GM12878 (cell line): ENCODE results near the gene MYL6B. TPM values are rescaled to one million over a fixed set of nuclear protein-coding genes. Genes with fewer than 3 reads are reported as not detected.

Source experiments
- ATAC-seq: fragments of 200-7000 bp; cut with Tn5 transposase; 3 replicates; pipeline ENCODE4 v1.9.1; 2020; ENCODE audit warnings: mild to moderate bottlenecking, moderate library complexity
- BruUV-seq: library from RNA; stranded (reverse); fragments of 400-500 nt; replicated peaks from 2 replicates; lab custom pipeline; 2021; lab: Mats Ljungman, UMichigan
- CTCF ChIA-PET: fragments of 300-600 bp; sonication (Branson Sonifier 250); formaldehyde crosslinking; extraction: SDS; loops from one replicate; lab custom pipeline; 2021; ENCODE audit warnings: inconsistent platforms; lab: Yijun Ruan, JAX
- POLR2A ChIA-PET: fragments of 350-600 bp; formaldehyde crosslinking; extraction: SDS; loops from one replicate; lab custom pipeline; 2021; ENCODE audit warnings: inconsistent platforms; lab: Charles Lee
- RAD21 ChIA-PET: fragments of 300-600 bp; sonication (Branson Sonifier 250); formaldehyde crosslinking; loops from one replicate; lab custom pipeline; 2023; ENCODE audit warnings: antibody characterized with exemption; ENCODE audit not compliant: unreplicated experiment; lab: Charles Lee
- SMC1A ChIA-PET: fragments of 300-600 bp; sonication (Branson Sonifier 250); formaldehyde crosslinking; loops from one replicate; lab custom pipeline; 2023; ENCODE audit not compliant: unreplicated experiment, uncharacterized antibody; lab: Charles Lee
- DNase-seq: peaks from one replicate; pipeline ENCODE4 v3.0.0-alpha.2; 2011; ENCODE audit warnings: low read depth, low spot score
- FAIRE-seq: peaks from 3 replicates; lab custom pipeline; 2011; peaks lifted over from hg19 to GRCh38; lab: Jason Lieb, UNC
- H2AFZ ChIP-seq: 2 replicates; pipeline ENCODE4 v1.6.0; 2011; ENCODE audit warnings: low read depth, low read length, control low read depth; ENCODE audit not compliant: control insufficient read depth
- H3K27ac ChIP-seq: 2 replicates; pipeline ENCODE4 v1.5.1; 2011; ENCODE audit warnings: control low read depth; ENCODE audit not compliant: control insufficient read depth, insufficient read depth
- H3K27me3 ChIP-seq, 2 experiments: replicated peaks in 1 of 2; 2 replicates each; pipeline versions ENCODE4 v1.6.0 to v1.6.1; 2011; ENCODE audit warnings: low read length in 1 of 2; ENCODE audit not compliant: control insufficient read depth in 2 of 2, insufficient read depth in 2 of 2
- H3K36me3 ChIP-seq, 2 experiments: 2 replicates each; pipeline ENCODE4 v1.5.1; 2011; ENCODE audit warnings: low read length in 1 of 2; ENCODE audit not compliant: control insufficient read depth in 2 of 2, insufficient read depth in 2 of 2
- H3K4me1 ChIP-seq: 2 replicates; pipeline ENCODE4 v1.6.1; 2011; ENCODE audit warnings: mild to moderate bottlenecking, low read length, moderate library complexity, mixed read lengths; ENCODE audit not compliant: control insufficient read depth, insufficient read depth
- H3K4me2 ChIP-seq: 2 replicates; pipeline ENCODE4 v1.6.0; 2011; ENCODE audit warnings: control low read depth; ENCODE audit not compliant: control insufficient read depth, insufficient read depth
- H3K4me3 ChIP-seq: fragments of 200-600 bp; sonication (generic); 2 replicates; pipeline ENCODE4 v1.5.1; 2016
- H3K79me2 ChIP-seq: 2 replicates; pipeline ENCODE4 v1.6.0; 2011; ENCODE audit warnings: low read length; ENCODE audit not compliant: control insufficient read depth, insufficient read depth
- H3K9ac ChIP-seq: 2 replicates; pipeline ENCODE4 v1.8.0; 2011; ENCODE audit warnings: low read length, control low read depth, mixed read lengths; ENCODE audit not compliant: control insufficient read depth, insufficient read depth
- H3K9me3 ChIP-seq: replicated peaks from 3 replicates; pipeline ENCODE4 v1.5.1; 2011; ENCODE audit warnings: mild to moderate bottlenecking, low read length; ENCODE audit not compliant: control insufficient read depth, insufficient read depth
- H4K20me1 ChIP-seq: 2 replicates; pipeline ENCODE4 v1.6.0; 2011; ENCODE audit not compliant: control insufficient read depth, insufficient read depth
- HDGF ChIP-seq: fragments of 450-650 bp; IDR thresholded peaks from 2 replicates; pipeline ENCODE4 v1.6.1; 2016; ENCODE audit warnings: antibody characterized with exemption
- JUNB ChIP-seq: IDR thresholded peaks from 2 replicates; pipeline ENCODE4 v1.6.1; 2016; ENCODE audit warnings: antibody characterized with exemption, mild to moderate bottlenecking
- NFYA ChIP-seq: IDR thresholded peaks from 2 replicates; pipeline ENCODE4 v1.6.1; 2011; ENCODE audit warnings: low read depth, mild to moderate bottlenecking, low read length, improper control_type of control experiment, borderline replicate concordance
- POLR2AphosphoS5 ChIP-seq: IDR thresholded peaks from 2 replicates; pipeline ENCODE4 v1.6.1; 2011; ENCODE audit warnings: mild to moderate bottlenecking, low read length, inconsistent platforms
- SMARCA5 ChIP-seq: fragments of 450-650 bp; IDR thresholded peaks from 2 replicates; pipeline ENCODE4 v1.6.1; 2017; ENCODE audit warnings: mild to moderate bottlenecking
- SMC3 ChIP-seq: IDR thresholded peaks from 2 replicates; pipeline ENCODE4 v1.6.1; 2011; ENCODE audit warnings: low read length, improper control_type of control experiment, borderline replicate concordance
- TCF7 ChIP-seq: IDR thresholded peaks from 2 replicates; pipeline ENCODE4 v1.6.1; 2014; ENCODE audit warnings: antibody characterized with exemption, borderline replicate concordance
- ZNF274 ChIP-seq: IDR thresholded peaks from one replicate; pipeline ENCODE4 v1.8.0; 2011; ENCODE audit not compliant: insufficient read length, insufficient read depth
- WGBS: methylation state at CpG from one replicate; pipeline ENCODE4 v1.1.6; 2016; ENCODE audit warnings: low lambda C conversion rate; ENCODE audit not compliant: insufficient replicate concordance, insufficient coverage; ENCODE audit errors: missing lambda C conversion rate; 5-methylcytosine and 5-hydroxymethylcytosine counted together
- in situ Hi-C: fragments of 300-500 bp; cut with MboI; formaldehyde crosslinking; loops from 9 replicates; pipeline ENCODE4 v1.14.3; 2018; ENCODE audit warnings: mixed read lengths
- intact Hi-C: fragments of 100-400 bp; cut with micrococcal nuclease; formaldehyde crosslinking; loops from one replicate; pipeline ENCODE4 v1.14.2; 2022; ENCODE audit not compliant: unreplicated experiment
- polyA plus RNA-seq, 11 experiments: library from polyadenylated mRNA; depleted of rRNA in 4 of 11; unstranded in 6 of 11; stranded (reverse) in 5 of 11; fragments of >200 nt; fragmentation: Nextera tagmentation in 4 of 11; fragmentation: Illumina TruSeq in 1 of 11; extraction: Ambion mirVana in 4 of 11; extraction: Trizol in 1 of 11; gene quantifications; 1 replicate in 1 of 11; 2 replicates in 10 of 11; pipeline versions ENCODE4 v1.2.1 to v1.2.3, GENCODE V29; 2011 to 2016; ENCODE audit warnings: inconsistent platforms in 2 of 11, missing spikeins in 2 of 11, low read depth in 1 of 11
- total RNA-seq, 4 experiments: library from RNA; depleted of rRNA in 3 of 4; stranded (reverse); fragments of >200 nt in 3 of 4; fragmentation: Illumina TruSeq in 1 of 4; extraction: Trizol in 1 of 4; gene quantifications; 2 replicates each; pipeline versions ENCODE4 v1.2.1 to v1.2.3, GENCODE V29; 2013 to 2021
- TF ChIP-seq, protein P1 (sequence below): IDR thresholded peaks from 2 replicates; pipeline ENCODE4 v1.6.1; 2012; ENCODE audit warnings: low read depth, low read length, improper control_type of control experiment
- TF ChIP-seq, protein P2 (sequence below): fragments of 450-650 bp; IDR thresholded peaks from 2 replicates; pipeline ENCODE4 v1.6.1; 2016; ENCODE audit warnings: mild to moderate bottlenecking
- TF ChIP-seq, protein P3 (sequence below): fragments of 150-350 bp; IDR thresholded peaks from 2 replicates; pipeline ENCODE4 v1.6.1; 2016; ENCODE audit warnings: low read depth, low read length
- TF ChIP-seq, protein P4 (sequence below): IDR thresholded peaks from 2 replicates; pipeline ENCODE4 v1.6.1; 2011; ENCODE audit warnings: low read depth, low read length, improper control_type of control experiment, borderline replicate concordance
- TF ChIP-seq, protein P5 (sequence below), 3 experiments: IDR thresholded peaks in 2 of 3; conservative IDR thresholded peaks in 1 of 3; 2 replicates each; pipeline ENCODE4 v1.5.1; 2011; ENCODE audit warnings: low read depth in 3 of 3, low read length in 3 of 3, mild to moderate bottlenecking in 3 of 3, control low read depth in 2 of 3, moderate library complexity in 2 of 3, inconsistent platforms in 1 of 3, mixed read lengths in 1 of 3; ENCODE audit not compliant: control insufficient read depth in 2 of 3, insufficient read depth in 1 of 3; ENCODE audit errors: extremely low read depth in 1 of 3

The MYL6B gene
- total and polyA plus RNA-seq, 10 of the 15 experiments (the other 5 are each of a cell fraction or from before 2014, with no cell fraction given) = 75.5 to 153 (median 114) TPM

DNA sequence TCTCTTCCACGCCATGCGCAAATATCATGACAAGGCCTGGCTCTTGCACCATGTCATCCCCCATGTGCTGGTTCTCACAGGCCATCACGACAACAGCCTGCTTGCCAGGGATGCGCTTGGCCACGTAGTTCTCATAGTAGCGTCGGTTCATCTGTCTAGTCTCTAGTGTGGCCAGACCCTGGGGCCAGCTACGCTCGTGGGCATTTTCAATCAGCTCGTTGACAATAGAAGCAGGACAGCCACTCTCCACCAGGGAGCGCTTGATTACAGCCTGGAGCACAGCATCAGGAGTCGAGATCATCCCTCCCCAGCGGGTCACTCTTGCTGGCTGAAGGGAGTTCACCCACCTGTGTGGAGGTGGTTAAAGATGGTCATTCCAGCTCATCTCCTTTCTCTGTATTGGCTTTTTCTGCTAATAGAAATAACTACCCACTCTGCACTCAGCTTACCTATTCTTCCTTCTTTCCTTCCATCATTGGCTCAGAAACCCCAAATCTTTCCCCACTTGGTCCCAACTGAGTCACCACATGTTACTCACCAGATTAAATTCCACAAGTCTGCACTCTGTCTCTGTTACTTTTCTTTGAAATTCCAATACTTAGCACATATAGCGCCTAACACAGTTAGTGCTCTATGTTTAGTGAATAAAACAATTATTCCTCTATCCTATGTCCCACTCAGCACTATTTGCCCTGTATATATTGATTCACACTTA lies 54.2 kb downstream of the MYL6B start:
- BruUV-seq = no TSS peak
- Histone ChIP-seq H2AFZ (no peak overlapping the region), H3K9ac (no peak overlapping the region), H4K20me1 (no peaks in the 10 kb centered on the region; the same call in 1 of the 2 replicates), H3K36me3 (peaks cover 9 to 15% of the 10 kb centered on the region in 2 experiments), H3K4me2 (no peak overlapping the region), H3K4me3 (no peak overlapping the region), H3K79me2 (no peaks in the 10 kb centered on the region), H3K27me3 (no peaks in the 10 kb centered on the region), H3K27ac (no peak overlapping the region), H3K9me3 (no peaks in the 10 kb centered on the region), H3K4me1 (no peaks in the 10 kb centered on the region)
- FAIRE-seq (no peak), ATAC-seq (peak; percentile 95), DNase-seq (no peak)
- ChIA-PET POLR2A (interaction anchor here (4.6 kb wide), 1 partner anchor 15 kb away, joined by 24 read pairs; the partner anchor contains the start of gene RNF41), SMC1A (interaction anchor here (0.5 to 4.0 kb wide), 13 partner anchors 10 to 519 kb away, joined by 3 to 29 read pairs (median 4); partner anchors contain the start of genes ANKRD52, RNF41, SMARCC2 and TIMELESS), CTCF (interaction anchor here (0.6 to 7.0 kb wide), 31 partner anchors 10 to 263 kb away, joined by 3 to 107 read pairs (median 5); partner anchors contain the start of genes ANKRD52, PAN2, RNF41 and SMARCC2), RAD21 (interaction anchor here (0.7 to 3.4 kb wide), 15 partner anchors 15 to 860 kb away, joined by 3 to 41 read pairs (median 4); partner anchors contain the start of genes ANKRD52, COQ10A, ESYT1 and RNF41)
- intact Hi-C loops (loop anchor here (1.0 to 2.0 kb wide), 2 partner anchors 18 to 258 kb away; partner anchors contain the start of gene NABP2), in situ Hi-C loops (no loop called here)
- 82% methylated on average over 14 of the region's 14 CpGs for WGBS
- TF ChIP-seq, protein P1, sequence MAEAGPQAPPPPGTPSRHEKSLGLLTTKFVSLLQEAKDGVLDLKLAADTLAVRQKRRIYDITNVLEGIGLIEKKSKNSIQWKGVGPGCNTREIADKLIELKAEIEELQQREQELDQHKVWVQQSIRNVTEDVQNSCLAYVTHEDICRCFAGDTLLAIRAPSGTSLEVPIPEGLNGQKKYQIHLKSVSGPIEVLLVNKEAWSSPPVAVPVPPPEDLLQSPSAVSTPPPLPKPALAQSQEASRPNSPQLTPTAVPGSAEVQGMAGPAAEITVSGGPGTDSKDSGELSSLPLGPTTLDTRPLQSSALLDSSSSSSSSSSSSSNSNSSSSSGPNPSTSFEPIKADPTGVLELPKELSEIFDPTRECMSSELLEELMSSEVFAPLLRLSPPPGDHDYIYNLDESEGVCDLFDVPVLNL = no peak
- TF ChIP-seq HDGF (0 out of 2 replicates have a peak, but pooled peaks have one; percentile 24), SMARCA5 (peak; percentile 65; the same call in 1 of the 2 replicates), NFYA (no peak), JUNB (no peak), POLR2AphosphoS5 (no peak), SMC3 (peak; percentile 62), TCF7 (no peak), ZNF274 (no peak)
- TF ChIP-seq, protein P2, sequence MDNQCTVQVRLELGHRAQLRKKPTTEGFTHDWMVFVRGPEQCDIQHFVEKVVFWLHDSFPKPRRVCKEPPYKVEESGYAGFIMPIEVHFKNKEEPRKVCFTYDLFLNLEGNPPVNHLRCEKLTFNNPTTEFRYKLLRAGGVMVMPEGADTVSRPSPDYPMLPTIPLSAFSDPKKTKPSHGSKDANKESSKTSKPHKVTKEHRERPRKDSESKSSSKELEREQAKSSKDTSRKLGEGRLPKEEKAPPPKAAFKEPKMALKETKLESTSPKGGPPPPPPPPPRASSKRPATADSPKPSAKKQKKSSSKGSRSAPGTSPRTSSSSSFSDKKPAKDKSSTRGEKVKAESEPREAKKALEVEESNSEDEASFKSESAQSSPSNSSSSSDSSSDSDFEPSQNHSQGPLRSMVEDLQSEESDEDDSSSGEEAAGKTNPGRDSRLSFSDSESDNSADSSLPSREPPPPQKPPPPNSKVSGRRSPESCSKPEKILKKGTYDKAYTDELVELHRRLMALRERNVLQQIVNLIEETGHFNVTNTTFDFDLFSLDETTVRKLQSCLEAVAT = 0 out of 2 replicates have a peak, but pooled peaks have one; percentile 57
- TF ChIP-seq, protein P3, sequence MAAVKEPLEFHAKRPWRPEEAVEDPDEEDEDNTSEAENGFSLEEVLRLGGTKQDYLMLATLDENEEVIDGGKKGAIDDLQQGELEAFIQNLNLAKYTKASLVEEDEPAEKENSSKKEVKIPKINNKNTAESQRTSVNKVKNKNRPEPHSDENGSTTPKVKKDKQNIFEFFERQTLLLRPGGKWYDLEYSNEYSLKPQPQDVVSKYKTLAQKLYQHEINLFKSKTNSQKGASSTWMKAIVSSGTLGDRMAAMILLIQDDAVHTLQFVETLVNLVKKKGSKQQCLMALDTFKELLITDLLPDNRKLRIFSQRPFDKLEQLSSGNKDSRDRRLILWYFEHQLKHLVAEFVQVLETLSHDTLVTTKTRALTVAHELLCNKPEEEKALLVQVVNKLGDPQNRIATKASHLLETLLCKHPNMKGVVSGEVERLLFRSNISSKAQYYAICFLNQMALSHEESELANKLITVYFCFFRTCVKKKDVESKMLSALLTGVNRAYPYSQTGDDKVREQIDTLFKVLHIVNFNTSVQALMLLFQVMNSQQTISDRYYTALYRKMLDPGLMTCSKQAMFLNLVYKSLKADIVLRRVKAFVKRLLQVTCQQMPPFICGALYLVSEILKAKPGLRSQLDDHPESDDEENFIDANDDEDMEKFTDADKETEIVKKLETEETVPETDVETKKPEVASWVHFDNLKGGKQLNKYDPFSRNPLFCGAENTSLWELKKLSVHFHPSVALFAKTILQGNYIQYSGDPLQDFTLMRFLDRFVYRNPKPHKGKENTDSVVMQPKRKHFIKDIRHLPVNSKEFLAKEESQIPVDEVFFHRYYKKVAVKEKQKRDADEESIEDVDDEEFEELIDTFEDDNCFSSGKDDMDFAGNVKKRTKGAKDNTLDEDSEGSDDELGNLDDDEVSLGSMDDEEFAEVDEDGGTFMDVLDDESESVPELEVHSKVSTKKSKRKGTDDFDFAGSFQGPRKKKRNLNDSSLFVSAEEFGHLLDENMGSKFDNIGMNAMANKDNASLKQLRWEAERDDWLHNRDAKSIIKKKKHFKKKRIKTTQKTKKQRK = no peak
- TF ChIP-seq, protein P4, sequence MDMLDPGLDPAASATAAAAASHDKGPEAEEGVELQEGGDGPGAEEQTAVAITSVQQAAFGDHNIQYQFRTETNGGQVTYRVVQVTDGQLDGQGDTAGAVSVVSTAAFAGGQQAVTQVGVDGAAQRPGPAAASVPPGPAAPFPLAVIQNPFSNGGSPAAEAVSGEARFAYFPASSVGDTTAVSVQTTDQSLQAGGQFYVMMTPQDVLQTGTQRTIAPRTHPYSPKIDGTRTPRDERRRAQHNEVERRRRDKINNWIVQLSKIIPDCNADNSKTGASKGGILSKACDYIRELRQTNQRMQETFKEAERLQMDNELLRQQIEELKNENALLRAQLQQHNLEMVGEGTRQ = no peak
- TF ChIP-seq, protein P5, sequence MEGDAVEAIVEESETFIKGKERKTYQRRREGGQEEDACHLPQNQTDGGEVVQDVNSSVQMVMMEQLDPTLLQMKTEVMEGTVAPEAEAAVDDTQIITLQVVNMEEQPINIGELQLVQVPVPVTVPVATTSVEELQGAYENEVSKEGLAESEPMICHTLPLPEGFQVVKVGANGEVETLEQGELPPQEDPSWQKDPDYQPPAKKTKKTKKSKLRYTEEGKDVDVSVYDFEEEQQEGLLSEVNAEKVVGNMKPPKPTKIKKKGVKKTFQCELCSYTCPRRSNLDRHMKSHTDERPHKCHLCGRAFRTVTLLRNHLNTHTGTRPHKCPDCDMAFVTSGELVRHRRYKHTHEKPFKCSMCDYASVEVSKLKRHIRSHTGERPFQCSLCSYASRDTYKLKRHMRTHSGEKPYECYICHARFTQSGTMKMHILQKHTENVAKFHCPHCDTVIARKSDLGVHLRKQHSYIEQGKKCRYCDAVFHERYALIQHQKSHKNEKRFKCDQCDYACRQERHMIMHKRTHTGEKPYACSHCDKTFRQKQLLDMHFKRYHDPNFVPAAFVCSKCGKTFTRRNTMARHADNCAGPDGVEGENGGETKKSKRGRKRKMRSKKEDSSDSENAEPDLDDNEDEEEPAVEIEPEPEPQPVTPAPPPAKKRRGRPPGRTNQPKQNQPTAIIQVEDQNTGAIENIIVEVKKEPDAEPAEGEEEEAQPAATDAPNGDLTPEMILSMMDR (IDR thresholded peaks at IDR 0.05 in 2 of 3, conservative IDR thresholded peaks at IDR 0.05 in 1 of 3; ENCODE audit: control insufficient read depth in 2 of 3, extremely low read depth in 1 of 3, insufficient read depth in 1 of 3, low read depth in 3 of 3, low read length in 3 of 3) = peak; percentile 67 to 79 (median 75)
